Measurements from ENCODE around the gene GATC.

GATC gene

DNA sequence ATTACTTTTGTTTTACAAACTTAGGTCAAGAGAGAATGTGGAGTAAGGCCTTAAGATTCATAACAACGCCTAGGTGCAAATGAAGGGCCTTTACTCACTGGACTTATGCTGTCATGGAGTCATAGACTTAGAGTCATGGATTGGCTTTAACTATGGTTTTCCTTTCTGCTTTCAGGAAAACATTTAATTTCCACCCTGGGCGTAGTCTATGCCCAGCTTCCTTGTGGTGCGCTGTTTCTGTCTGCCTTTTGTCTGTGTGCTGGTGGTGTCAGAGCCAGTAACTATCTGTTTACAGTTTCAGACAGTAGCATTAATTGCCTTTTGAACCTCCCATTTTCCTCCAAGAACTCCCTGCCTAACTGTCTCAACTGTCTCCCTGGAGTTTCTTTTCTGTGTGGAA, 40.2 kb upstream of the GATC start:
- TF ChIP-seq, protein P1, sequence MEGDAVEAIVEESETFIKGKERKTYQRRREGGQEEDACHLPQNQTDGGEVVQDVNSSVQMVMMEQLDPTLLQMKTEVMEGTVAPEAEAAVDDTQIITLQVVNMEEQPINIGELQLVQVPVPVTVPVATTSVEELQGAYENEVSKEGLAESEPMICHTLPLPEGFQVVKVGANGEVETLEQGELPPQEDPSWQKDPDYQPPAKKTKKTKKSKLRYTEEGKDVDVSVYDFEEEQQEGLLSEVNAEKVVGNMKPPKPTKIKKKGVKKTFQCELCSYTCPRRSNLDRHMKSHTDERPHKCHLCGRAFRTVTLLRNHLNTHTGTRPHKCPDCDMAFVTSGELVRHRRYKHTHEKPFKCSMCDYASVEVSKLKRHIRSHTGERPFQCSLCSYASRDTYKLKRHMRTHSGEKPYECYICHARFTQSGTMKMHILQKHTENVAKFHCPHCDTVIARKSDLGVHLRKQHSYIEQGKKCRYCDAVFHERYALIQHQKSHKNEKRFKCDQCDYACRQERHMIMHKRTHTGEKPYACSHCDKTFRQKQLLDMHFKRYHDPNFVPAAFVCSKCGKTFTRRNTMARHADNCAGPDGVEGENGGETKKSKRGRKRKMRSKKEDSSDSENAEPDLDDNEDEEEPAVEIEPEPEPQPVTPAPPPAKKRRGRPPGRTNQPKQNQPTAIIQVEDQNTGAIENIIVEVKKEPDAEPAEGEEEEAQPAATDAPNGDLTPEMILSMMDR (conservative IDR thresholded peaks at IDR 0.05; ENCODE audit: low read length): no peak
- no peak overlapping the region for H3K4me3 ChIP-seq (ENCODE audit: low read length)
- no peak for DNase-seq (ENCODE audit: low read depth)

DNA sequence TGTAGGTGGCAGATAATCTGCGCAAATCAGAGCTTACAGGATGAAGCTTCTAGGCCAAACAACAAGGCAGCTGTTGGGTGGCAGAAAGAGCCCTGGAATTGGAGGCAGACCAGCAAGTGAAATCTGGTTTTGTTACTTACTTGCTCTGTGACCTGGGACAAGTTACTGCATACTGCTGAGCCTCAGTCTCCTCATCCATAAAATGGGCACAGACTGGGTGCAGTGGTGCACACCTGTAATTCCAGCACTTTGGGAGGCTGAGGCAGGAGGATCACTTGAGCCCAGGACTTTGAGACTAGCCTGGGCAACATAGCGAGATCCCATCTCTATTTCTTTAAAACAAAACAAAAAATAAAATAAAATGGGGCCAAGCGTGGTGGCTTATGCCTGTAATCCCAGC, 39.7 kb upstream of the GATC start:
- H3K4me3 ChIP-seq (ENCODE audit: low read length): no peak overlapping the region
- TF ChIP-seq, protein P1 (conservative IDR thresholded peaks at IDR 0.05; ENCODE audit: low read length): no peak
- no peak for DNase-seq (ENCODE audit: low read depth)

GRCh38 chr12:120408771-120409170, 37.5 kb upstream of the GATC start:
- no peak overlapping the region for H3K4me3 ChIP-seq (ENCODE audit: low read length)
- TF ChIP-seq, protein P1 (conservative IDR thresholded peaks at IDR 0.05; ENCODE audit: low read length): no peak
- no peak for DNase-seq (ENCODE audit: low read depth)

DNA sequence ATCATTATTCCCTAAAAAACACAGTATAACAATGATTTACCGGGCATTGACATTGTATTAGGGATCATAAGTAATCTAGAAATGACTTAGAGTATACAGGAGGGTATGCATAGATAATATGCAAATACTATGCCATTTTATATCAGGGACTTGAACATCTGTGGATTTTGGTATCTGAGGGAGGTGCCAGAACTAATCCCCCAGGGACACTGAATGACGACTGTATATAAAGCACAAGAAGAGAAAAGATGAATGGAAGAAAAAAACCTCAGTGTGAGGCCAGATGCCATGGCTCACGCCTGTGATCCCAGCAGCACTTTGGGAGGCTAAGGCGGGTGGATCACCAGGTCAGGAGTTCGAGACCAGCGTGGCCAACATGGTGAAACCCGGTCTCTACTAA, 33.8 kb upstream of the GATC start:
- no peak for DNase-seq (ENCODE audit: low read depth)
- TF ChIP-seq, protein P1 (conservative IDR thresholded peaks at IDR 0.05; ENCODE audit: low read length): no peak
- no peak overlapping the region for H3K4me3 ChIP-seq (ENCODE audit: low read length)

DNA sequence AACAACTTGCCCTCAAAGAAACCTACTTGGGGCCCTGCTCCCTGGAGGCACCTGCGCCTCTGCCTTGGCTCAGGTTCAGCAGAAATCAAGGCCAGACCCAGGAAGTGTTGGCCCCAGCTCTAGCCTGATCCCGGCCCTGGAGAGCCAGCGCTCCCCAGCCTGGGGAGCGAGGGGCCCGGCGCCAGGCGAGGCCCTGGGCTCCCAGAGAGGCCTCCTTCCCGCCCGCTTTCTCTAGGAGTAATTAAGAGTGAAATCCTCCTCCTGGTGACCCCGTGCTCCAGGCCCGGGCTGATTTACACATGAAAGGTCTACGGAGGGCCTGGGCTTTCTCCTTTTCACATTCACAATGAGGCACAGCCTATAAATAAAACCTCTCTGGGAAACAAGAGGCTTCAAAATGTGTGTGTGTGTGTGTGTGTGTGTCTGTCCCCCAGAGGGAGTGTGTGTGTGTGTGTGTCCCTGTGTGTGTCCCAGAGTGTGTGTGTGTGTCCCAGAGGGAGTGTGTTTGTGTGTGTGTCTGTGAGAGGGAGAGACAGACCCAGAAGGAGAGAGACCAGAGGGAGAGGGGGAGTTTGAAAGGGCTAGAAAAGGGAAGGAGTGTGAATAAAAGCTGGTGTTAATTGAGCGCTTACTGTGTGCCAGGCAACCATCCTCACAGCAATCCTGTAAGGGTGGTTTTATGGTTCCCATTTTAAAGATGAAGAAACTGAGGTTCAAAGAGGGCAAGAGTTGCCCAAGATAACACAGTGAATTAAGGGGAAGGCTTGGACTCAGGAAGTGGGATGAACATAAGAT, 32.1 kb upstream of the GATC start:
- H3K4me3 ChIP-seq (ENCODE audit: low read length): no peak overlapping the region
- no peak for DNase-seq (ENCODE audit: low read depth)
- TF ChIP-seq, protein P1 (conservative IDR thresholded peaks at IDR 0.05; ENCODE audit: low read length): no peak

DNA sequence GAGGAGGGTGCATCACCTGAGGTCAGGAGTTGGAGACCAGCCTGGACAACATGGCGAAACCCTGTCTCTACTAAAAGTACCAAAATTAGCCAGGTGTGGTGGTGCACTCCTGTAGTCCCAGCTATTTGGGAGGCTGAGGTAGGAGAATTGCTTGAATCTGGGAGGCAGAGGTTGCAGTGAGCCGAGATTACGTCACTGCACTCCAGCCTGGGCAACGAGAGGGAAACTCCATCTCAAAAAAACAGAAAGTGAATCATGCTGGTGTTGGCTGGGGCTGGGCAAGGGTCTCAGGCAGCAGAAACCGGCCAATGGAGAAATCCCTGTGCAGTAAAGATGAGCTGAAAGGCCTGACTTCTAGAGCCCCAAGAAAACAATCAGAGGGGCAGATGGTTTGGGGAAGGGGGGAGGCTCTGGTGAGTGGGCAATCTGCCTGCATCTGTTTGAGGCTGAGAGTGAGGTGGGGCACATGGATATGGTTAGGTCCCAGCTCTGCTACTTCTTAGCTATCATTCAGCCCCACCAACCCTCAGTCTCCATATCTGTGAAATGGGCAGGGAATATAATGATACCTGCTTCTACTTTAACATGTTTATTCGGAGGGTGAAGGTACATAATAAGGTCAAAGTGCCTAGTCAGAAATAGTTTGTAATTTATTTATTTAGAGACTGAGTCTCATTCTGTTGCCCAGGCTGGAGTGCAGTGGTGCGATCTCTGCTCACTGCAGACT, 29.6 kb upstream of the GATC start:
- DNase-seq (ENCODE audit: low read depth): no peak
- H3K4me3 ChIP-seq (ENCODE audit: low read length): no peak overlapping the region
- TF ChIP-seq, protein P1 (conservative IDR thresholded peaks at IDR 0.05; ENCODE audit: low read length): no peak

Measured in AG10803 (cell line).